ENCODE results near the gene MAP1LC3B.
A peak's percentile ranks its signal among the peaks of the same experiment; 100 is the strongest.
"Not testable (repeated sequence)": the region's sequence is repeated elsewhere in the genome, so short reads cannot be mapped to it uniquely, and the experiment has no call there.

MAP1LC3B gene

GRCh38 chr16:87375426-87376135 lies 16.6 kb upstream of the MAP1LC3B start:
- DNase-seq (ENCODE audit: low read depth), result no peak
- H3K4me3 ChIP-seq (ENCODE audit: low read depth, low read length), result no peak overlapping the region

GRCh38 chr16:87376660-87377059 lies 15.5 kb upstream of the MAP1LC3B start:
- no peak for DNase-seq (ENCODE audit: low read depth)
- H3K4me3 ChIP-seq (ENCODE audit: low read depth, low read length), result no peak overlapping the region

- DNase-seq (ENCODE audit: low read depth); H3K4me3 ChIP-seq (ENCODE audit: low read depth, low read length): not testable (repeated sequence)
Measured at GRCh38 chr16:87379312-87379752, 12.8 kb upstream of the MAP1LC3B start.

- no peak overlapping the region for H3K4me3 ChIP-seq (ENCODE audit: low read depth, low read length)
- no peak for DNase-seq (ENCODE audit: low read depth)
Measured at GRCh38 chr16:87380403-87380802, 11.7 kb upstream of the MAP1LC3B start.

- DNase-seq (ENCODE audit: low read depth), result no peak
- peak overlapping the region; percentile 25 for H3K4me3 ChIP-seq (ENCODE audit: low read depth, low read length)
Measured at GRCh38 chr16:87380881-87381280, 11.3 kb upstream of the MAP1LC3B start.

GRCh38 chr16:87382023-87382785 lies 9.9 kb upstream of the MAP1LC3B start:
- peak overlapping the region; percentile 79 for H3K4me3 ChIP-seq (ENCODE audit: low read depth, low read length)
- no peak for DNase-seq (ENCODE audit: low read depth)

- DNase-seq (ENCODE audit: low read depth), result peak; percentile 63
- peak within 1 kb of the TSS; percentile 79 for H3K4me3 ChIP-seq (ENCODE audit: low read depth, low read length)
Measured at GRCh38 chr16:87383505-87384161, 8.5 kb upstream of the MAP1LC3B start, which contains the start of gene FBXO31. TSS of gene FBXO31 (minus strand) at chr16:87383776. CDS start at chr16:87383744, 32 bp downstream.

- DNase-seq (ENCODE audit: low read depth), result no peak
- H3K4me3 ChIP-seq (ENCODE audit: low read depth, low read length), result peak overlapping the region; percentile 79
Measured at GRCh38 chr16:87384162-87384874, 7.8 kb upstream of the MAP1LC3B start.

- DNase-seq (ENCODE audit: low read depth), result not testable (repeated sequence)
- peak overlapping the region; percentile 79 for H3K4me3 ChIP-seq (ENCODE audit: low read depth, low read length)
Measured at GRCh38 chr16:87384875-87385167, 7.3 kb upstream of the MAP1LC3B start.

GRCh38 chr16:87387942-87388817 lies 4.0 kb upstream of the MAP1LC3B start:
- H3K4me3 ChIP-seq (ENCODE audit: low read depth, low read length), result peak overlapping the region; percentile 13
- peak; percentile 98 for DNase-seq (ENCODE audit: low read depth)

GRCh38 chr16:87388818-87389134 lies 3.4 kb upstream of the MAP1LC3B start:
- no peak overlapping the region for H3K4me3 ChIP-seq (ENCODE audit: low read depth, low read length)
- no peak for DNase-seq (ENCODE audit: low read depth)

GRCh38 chr16:87389245-87389644 lies 2.9 kb upstream of the MAP1LC3B start:
- H3K4me3 ChIP-seq (ENCODE audit: low read depth, low read length), result no peak overlapping the region
- DNase-seq (ENCODE audit: low read depth), result no peak

- DNase-seq (ENCODE audit: low read depth); H3K4me3 ChIP-seq (ENCODE audit: low read depth, low read length): not testable (repeated sequence)
Measured at GRCh38 chr16:87389914-87390313, 2.2 kb upstream of the MAP1LC3B start.

- peak overlapping the region; percentile 56 for H3K4me3 ChIP-seq (ENCODE audit: low read depth, low read length)
- no peak for DNase-seq (ENCODE audit: low read depth)
Measured at GRCh38 chr16:87390641-87391323, 1.4 kb upstream of the MAP1LC3B start.

GRCh38 chr16:87391324-87391949 lies 699 bp upstream of the MAP1LC3B start:
- H3K4me3 ChIP-seq (ENCODE audit: low read depth, low read length), result peak overlapping the region; percentile 56
- DNase-seq (ENCODE audit: low read depth), result no peak

GRCh38 chr16:87392821-87393679 lies 914 bp downstream of the MAP1LC3B start:
- no peak for DNase-seq (ENCODE audit: low read depth)
- peak overlapping the region; percentile 75 for H3K4me3 ChIP-seq (ENCODE audit: low read depth, low read length)

GRCh38 chr16:87393680-87394055 lies 1.5 kb downstream of the MAP1LC3B start:
- DNase-seq (ENCODE audit: low read depth), result no peak
- H3K4me3 ChIP-seq (ENCODE audit: low read depth, low read length), result peak overlapping the region; percentile 75
